ENCODE data around the gene E4F1. TPM values are rescaled to one million over a fixed set of nuclear protein-coding genes. Genes with fewer than 3 reads are reported as not detected.

The E4F1 gene
- total and polyA plus RNA-seq, 9 of the 15 experiments (the other 6 are each of a cell fraction or from before 2014, with no cell fraction given): 0.48 to 94.9 (median 20.4) TPM

GRCh38 chr16:2206420-2206779 is 17.0 kb upstream of the E4F1 start (continued):
- no peak for TF ChIP-seq ZNF407 (IDR thresholded peaks at IDR 0.05; ENCODE audit: low read depth)
- TF ChIP-seq CBFA2T3 (IDR thresholded peaks at IDR 0.05): no peak
- no peak for TF ChIP-seq PHF8 (IDR thresholded peaks at IDR 0.05; ENCODE audit: borderline replicate concordance, low read length)

Measured in K562 (cell line).